ENCODE measurements around the gene SERPINF2.
"Not testable (repeated sequence)": the region's sequence is repeated elsewhere in the genome, so short reads cannot be mapped to it uniquely, and the experiment has no call there.

Gene SERPINF2

DNA sequence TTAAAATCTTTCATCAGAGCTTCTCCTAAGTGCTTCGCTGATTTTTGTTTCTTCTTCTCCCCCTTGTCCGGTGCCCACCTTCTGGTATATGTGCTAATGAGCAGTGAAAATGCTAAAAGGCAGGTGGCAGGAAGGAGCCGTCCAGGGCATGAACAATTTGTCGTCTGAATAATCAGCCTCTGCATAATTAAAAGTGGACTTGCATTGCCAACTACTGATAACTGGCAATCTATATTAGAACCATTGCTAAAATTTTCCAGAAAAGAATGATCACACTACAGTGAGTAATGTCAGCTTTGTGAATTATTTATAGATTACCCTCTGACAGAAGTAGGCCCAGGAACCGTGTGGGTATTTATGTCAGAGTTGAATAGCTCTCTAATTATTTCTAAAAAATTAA, 47.3 kb downstream of the SERPINF2 start:
- DNase-seq (ENCODE audit: low spot score): no peak

- no peak for DNase-seq (ENCODE audit: low spot score)
These were observed 50.1 kb downstream of the SERPINF2 start for GRCh38 chr17:1792495-1793446.

- DNase-seq (ENCODE audit: low spot score): no peak
These were observed 50.8 kb downstream of the SERPINF2 start for GRCh38 chr17:1793447-1793806.

- no peak for DNase-seq (ENCODE audit: low spot score)
These were observed 54.1 kb downstream of the SERPINF2 start for GRCh38 chr17:1796800-1797199.

GRCh38 chr17:1797323-1797722, 54.7 kb downstream of the SERPINF2 start:
- no peak for DNase-seq (ENCODE audit: low spot score)

DNA sequence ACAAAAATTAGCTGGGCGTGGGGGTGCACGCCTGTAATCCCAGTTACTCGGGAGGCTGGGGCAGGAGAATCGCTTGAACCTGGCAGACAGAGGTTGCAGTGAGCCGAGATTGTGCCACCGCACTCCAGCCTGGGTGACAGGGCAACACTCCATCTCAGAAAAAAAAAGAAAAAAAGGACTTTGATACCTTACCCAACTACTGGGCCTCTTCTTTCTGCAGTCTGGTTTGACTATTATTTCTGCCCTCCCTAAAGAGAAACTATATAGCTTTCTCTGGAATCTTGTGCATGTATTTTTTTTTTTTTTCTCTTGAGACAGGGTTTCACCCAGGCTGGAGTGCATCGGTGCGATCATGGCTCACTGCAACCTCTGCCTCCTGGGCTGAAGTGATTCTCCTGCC, 55.2 kb downstream of the SERPINF2 start:
- DNase-seq (ENCODE audit: low spot score): not testable (repeated sequence)

- DNase-seq (ENCODE audit: low spot score): no peak
These were observed 57.6 kb downstream of the SERPINF2 start for GRCh38 chr17:1800240-1800639.

DNA sequence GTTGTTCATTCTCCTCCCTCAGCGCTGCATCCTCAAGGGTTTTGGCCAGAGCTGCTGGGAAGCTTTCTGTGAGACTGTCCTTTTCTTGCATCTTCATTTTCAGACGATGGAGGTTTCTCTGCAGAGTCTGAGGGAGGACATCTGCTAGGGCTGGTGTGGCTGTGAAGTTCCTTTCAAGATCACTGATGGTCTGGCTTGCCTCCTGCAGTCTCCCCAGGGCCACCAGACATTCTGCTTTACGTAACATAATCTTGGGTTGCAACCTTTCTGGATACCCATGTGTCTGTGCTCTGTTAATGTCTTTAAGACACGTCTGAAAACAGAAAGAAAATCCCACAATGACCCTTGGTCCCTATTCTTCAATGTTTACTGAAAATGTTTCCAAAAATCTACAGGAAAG, 58.0 kb downstream of the SERPINF2 start:
- DNase-seq (ENCODE audit: low spot score): no peak

GRCh38 chr17:1802429-1802828, 59.8 kb downstream of the SERPINF2 start:
- no peak for DNase-seq (ENCODE audit: low spot score)

DNA sequence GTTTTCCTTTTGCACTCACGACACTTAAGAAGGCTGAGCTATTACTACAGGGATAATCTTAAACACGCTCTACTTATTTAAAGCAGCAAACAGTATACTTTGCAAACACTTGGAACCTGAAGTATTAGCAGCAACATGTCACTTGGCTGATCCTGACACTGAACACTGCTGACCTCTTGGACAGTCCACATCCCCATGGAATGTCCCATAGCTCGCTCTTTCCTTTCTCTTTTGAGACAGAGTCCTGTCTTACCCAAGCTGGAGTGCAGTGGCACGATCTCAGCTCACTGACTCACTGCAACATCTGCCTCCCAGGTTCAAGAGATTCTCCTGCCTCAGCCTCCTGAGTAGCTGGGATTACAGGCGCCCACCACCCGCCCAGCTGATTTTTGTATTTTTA, 60.6 kb downstream of the SERPINF2 start:
- no peak for DNase-seq (ENCODE audit: low spot score)
